ENCODE data around the gene IDI2.

The IDI2 gene

DNA sequence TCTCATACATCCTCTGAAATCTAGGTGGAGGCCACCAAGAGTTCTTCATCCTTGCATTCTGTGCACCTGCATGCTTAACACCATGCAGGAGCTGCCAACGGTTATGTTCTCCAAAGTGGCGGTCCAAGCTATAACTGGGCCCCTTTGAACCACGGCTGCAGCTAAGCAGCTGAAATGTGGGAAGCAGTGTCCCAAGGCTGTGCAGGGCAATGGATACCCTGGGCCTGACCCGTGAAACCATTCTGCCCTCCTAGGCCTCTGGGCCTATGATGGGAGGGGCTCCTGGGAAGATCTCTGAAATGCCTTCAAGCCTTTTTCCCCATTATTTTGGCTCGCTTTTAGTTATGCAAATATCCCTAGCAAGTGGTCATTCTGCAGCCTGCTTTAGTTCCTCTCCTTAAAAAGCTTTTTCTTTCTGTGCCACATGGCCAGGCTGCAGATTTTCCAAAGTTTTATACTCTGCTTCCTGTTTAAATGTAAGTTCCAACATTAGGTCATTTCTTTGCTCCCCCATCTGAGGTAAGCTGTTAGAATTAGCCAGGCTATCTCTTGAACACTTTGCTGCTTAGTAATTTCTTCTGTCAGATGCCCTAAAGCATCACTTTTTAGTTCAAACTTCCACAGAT, 45.1 kb downstream of the IDI2 start:
- no peak for DNase-seq (ENCODE audit: low read depth)

DNA sequence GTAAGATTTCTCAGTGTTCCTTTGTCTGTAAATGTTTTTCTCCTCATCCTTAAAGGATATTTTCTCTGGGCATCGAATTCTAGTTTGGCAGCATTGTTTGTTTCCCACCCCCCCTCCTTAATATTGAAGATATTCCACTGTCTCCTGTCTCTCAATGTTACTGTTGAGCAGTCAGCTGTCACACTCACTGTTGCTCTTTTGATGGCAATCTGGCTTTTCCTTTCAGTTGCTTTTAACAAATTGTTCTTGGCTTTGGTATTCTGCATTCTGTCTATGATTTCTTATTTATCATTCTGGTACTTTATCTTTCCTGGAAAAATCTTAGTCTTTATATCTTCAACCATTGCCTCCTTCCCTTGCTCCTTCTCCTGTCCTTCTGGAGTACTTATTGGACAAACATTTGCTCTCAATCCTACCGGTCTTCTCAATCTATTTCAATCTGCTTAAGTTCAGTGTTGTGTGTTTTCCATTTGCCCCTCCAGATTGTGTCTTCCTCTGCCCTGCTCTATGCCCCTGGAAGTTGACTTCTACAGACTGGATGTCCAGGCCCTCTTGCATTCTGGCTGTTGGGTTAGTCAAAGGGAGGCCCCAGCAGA, 46.7 kb downstream of the IDI2 start:
- DNase-seq (ENCODE audit: low read depth): no peak

DNA sequence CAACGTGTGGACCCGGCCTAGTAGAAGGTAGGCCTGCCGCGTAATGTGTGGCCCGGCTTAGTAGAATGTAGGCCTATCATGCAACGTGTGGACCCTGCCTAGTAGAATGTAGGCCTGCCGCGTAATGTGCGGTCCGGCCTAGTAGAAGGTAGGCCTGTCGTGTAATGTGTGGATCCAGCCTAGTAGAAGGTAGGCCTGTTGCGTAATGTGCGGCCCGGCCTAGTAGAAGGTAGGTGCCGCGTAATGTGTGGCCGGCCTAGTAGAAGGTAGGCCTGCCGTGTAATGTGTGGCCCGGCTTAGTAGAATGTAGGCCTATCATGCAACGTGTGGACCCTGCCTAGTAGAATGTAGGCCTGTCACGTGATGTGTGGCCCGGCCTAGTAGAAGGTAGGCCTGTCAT, 49.3 kb downstream of the IDI2 start:
- DNase-seq (ENCODE audit: low read depth): no peak

DNA sequence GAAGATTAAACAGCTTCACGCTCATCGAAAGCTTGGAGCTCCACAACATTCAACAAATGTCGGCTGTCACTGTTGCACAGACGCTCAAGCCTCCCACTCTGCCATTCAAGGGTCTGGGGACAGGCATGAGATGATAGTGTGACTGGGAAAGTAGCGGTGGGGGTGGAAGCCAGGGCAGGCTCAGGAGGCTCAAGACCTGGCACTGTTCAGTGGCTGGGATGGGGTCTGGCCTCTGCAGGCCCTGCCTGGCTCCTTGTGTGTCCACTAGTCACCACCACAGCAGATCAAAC, 50.9 kb downstream of the IDI2 start:
- no peak for DNase-seq (ENCODE audit: low read depth)

DNA sequence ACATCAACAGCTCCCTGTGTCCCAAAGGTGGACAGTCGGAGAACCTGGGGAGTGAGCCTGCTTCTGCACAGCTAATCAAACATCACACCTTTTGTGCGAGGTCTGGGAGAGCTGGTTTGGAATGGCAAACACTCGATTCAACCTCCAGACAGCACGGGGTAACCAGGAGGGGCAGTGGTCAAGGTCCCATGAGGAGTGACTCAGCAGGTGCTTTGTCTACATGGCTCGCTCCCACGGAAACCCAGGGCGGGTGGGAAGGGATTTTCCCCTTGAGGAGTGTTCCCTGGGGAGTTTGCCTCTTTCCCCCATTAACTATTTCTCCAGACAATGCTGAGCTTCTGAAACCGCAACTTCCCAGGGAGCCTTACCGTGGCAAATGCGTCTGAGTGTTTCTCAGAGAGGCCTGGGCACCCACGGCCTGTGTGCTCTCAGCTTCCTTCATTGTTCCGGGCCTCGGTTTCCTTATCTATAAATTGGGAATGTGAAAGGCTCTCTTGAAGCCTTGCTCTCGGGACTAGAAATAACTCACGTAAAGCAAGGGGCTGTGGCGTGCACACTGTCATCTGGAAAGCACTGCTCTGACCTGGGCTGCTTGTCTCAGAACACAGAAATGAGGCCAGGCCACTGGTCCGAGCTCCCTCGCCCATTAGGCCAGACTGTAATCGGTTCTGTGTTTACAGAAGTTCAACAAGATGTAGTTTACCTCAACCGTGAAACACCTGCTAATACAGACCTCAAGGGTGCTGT, 51.4 kb downstream of the IDI2 start:
- no peak for DNase-seq (ENCODE audit: low read depth)

DNA sequence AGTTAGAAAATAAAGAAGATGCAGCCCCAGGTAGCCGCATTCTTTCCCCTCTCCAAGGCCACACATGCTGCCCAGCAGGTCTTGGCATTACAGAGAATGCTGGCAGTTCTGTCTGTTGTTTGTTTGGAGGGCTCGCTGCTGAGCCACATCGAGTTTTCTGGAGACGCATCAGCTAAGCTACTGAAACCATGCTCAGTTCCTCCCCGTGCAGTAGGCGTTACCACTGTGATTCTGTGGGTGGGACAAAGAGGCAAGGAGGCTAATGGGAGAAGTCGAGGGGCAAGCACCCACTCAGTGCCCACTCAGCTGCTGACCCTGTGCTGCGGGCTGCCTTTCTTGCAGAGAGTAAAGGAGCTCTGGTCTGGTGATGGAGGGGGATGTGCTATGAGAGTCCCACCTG, 52.9 kb downstream of the IDI2 start:
- DNase-seq (ENCODE audit: low read depth): no peak

DNA sequence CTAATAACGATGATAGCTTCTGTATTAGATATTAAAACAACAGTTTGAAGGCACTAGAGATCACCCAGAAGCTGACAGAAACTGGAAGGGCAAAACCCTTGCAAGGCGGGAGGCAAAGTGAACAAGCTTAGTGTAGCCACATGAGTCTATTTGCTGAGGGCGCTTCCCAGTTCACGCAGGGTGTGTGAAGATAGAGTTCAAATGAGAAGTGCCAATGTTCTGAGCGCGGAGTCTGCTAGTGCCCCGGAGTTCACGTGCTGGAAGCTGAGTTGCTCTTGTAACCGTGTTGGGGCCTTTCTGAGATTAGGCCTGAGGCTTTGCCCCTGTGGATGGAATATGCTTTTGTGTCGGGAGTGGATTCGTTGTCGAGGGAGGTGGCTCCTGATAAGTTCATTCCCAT, 54.0 kb downstream of the IDI2 start:
- no peak for DNase-seq (ENCODE audit: low read depth)

DNA sequence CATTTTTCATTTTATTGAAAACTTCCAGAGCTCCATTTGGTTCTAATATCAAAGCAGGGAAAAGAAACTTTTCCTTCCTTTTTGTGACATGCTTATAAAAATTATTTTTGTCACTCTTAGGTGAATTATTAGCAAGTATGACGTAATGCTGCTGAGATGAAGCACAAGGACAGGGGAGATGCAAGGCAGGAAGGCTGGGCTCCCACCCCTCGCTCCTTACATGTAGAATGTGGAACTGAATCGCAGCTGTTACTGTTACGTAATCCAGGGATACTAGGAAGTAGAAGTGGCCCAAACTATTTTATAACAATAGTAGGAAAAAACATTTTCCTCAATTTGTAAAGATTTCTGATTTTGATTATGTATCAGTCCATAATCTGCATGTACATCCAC, 54.5 kb downstream of the IDI2 start:
- DNase-seq (ENCODE audit: low read depth): no peak

DNA sequence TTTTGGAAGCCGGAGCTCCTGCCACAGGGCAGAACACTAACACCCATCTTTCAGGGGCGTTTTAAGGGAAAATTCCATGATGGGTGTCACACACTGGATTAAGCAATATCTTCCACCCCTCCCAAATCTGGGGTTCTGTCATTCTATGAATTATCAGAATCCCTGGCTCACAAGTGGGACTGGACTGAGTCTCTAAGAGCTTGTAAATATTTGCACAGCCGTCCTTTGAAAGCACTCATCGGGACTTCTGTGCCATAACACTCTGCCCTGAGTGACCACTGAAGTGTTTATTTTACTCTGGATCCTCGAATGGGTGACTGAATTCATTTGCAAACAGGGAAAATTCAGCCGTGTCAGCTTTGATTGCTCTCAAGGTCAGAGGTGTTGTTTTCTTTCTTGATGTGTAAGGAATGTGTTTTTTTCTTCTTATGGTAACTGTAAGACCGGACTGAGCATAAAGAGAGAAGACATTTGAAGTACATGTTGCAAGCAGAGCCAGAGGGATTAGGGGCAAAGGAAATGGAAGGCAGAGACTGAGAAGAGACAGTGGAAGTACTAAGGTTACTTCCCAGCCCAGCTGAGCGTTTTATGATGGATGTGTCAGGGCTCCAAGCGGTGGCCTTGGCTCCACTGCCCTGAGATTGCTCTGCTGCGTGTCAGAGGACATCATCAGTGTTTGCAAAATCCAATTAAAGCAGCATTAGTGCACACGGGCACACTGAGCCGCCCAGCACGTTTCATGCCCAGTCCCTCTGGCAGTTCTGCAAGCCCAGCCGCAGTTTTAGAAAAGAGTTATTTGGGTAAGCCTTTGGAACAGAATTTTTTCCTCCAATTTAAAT, 55.1 kb downstream of the IDI2 start:
- DNase-seq (ENCODE audit: low read depth): no peak

DNA sequence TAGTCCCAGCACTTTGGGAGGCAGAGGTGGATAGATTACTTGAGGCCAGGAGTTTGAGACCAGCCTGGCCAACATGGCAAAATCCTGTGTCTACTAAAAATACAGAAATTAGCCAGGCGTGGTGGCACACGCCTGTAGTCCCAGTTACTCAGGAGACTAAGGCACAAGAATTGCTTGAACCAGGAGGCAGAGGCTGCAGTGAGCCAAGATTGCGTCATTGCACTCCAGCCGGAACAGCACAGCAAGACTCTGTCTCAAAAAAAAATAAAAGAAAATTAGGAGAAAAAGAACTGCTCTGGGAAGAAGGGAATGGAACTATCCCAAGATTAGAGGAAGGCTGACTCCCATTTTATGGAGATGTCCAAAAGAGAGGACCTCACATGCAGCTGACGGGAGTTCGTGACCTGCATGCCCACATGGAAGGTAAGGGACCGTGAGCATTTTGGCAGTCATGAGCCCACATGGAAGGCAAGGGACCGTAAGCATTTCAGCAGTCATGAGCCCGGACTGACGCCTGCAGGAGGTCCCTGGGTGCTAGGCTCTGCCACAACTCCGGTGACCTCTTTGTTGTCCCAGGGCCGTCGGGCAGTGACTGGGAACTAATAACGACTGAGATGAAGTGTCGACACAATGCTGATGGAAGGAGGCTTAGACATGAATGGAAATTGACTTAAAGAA, 56.0 kb downstream of the IDI2 start:
- no peak for DNase-seq (ENCODE audit: low read depth)

Measured in stimulated activated CD4-positive, alpha-beta T cell treated with anti-CD3 and anti-CD28 coated beads, Interleukin-2, amount 100 ng/mL, for 4 hours (primary cell).